Skeletal muscle cell (primary cell): ENCODE data around the gene CA10.

Source experiments
- DNase-seq: peaks from one replicate; pipeline ENCODE4 v3.0.0-alpha.2; 2010; ENCODE audit warnings: low read depth
- H3K4me3 ChIP-seq: 2 replicates; pipeline ENCODE4 v1.5.1; 2011; ENCODE audit warnings: low read depth, mild to moderate bottlenecking, control low read depth, low read length, moderate library complexity

Gene CA10

GRCh38 chr17:51840688-51841087 is 317.8 kb downstream of the CA10 start:
- H3K4me3 ChIP-seq: no peak overlapping the region
- DNase-seq: no peak

- no peak for DNase-seq
- H3K4me3 ChIP-seq: no peak overlapping the region
Observed at GRCh38 chr17:51833620-51834019, 324.9 kb downstream of the CA10 start.

- DNase-seq: no peak
- H3K4me3 ChIP-seq: no peak overlapping the region
Observed at GRCh38 chr17:51833045-51833444, 325.5 kb downstream of the CA10 start.

- DNase-seq: no peak
- H3K4me3 ChIP-seq: no peak overlapping the region
Observed at GRCh38 chr17:51830886-51831285, 327.6 kb downstream of the CA10 start.

DNA sequence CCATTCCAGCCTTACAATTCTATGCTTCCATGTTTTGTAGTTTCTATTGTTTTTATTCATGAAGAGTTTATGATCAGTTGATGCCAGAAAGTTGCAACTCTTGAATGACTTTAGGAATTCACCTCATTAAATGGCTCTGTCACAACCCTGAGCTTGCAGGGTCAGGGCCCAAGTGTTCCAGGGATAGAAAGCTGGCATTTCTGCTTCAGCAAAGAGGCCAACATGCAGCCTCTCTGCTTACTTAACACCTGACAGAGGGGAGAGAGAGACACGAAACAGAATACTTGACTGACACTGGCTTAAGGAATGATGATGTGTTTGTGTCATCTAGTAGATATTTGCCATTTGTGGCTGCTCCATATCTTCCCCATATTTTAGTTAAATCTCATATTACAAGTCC is 328.1 kb downstream of the CA10 start:
- no peak overlapping the region for H3K4me3 ChIP-seq
- no peak for DNase-seq

GRCh38 chr17:51828901-51829300 is 329.6 kb downstream of the CA10 start:
- DNase-seq: no peak
- H3K4me3 ChIP-seq: no peak overlapping the region

- DNase-seq: no peak
Observed at GRCh38 chr17:51827140-51827539, 331.4 kb downstream of the CA10 start.

GRCh38 chr17:51820766-51821165 is 337.7 kb downstream of the CA10 start:
- no peak for DNase-seq
- no peak overlapping the region for H3K4me3 ChIP-seq

More at GRCh38 chr17:51827140-51827539, 331.4 kb downstream of the CA10 start:
- H3K4me3 ChIP-seq: no peak overlapping the region

- H3K4me3 ChIP-seq: no peak overlapping the region
- no peak for DNase-seq
Observed at GRCh38 chr17:51820252-51820651, 338.3 kb downstream of the CA10 start.

DNA sequence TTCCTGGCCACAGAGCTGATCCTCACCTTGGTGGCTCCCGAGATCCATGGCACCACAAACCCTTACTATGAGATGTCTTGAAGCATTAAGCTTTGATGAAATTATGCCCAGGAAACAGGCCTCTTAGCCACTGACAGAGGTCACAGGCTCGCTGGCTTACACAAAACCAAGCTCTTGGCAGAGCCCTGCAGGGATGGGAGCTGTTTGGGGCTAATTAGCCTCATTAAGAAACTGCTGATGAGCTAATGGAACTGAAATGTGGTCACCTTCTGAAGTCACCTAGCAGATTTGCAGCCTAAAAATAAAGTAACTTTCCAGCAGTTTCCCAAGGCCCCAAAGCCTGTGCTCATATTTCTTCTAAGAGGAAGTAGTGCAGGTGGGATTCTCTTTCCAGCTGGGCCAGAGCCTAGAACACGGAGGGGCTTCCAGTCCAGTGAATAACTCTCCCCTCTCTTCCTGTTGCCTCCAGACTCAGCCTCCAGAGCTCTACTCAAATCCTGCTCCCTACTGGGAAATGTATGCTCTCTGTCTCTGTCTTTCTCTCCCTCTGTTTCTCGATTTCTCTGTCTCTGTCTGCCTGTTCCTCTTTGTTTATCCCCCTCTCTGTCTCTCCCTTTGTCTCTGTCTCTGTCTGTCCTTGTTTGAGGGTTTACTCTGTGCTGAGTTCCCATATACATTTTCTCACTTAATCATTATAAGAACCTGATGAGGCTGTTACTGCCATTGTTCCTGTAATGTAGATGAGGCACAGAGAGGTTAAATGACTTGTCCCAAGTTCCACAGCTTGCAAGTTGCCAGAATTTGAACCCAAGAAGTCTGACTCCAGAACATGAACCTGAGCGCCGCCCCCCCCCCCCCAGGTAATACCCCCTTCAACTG is 338.9 kb downstream of the CA10 start:
- no peak for DNase-seq
- no peak overlapping the region for H3K4me3 ChIP-seq

GRCh38 chr17:51818777-51819176 is 339.7 kb downstream of the CA10 start:
- no peak for DNase-seq
- no peak overlapping the region for H3K4me3 ChIP-seq

GRCh38 chr17:51817955-51818354 is 340.6 kb downstream of the CA10 start:
- DNase-seq: no peak
- no peak overlapping the region for H3K4me3 ChIP-seq

DNA sequence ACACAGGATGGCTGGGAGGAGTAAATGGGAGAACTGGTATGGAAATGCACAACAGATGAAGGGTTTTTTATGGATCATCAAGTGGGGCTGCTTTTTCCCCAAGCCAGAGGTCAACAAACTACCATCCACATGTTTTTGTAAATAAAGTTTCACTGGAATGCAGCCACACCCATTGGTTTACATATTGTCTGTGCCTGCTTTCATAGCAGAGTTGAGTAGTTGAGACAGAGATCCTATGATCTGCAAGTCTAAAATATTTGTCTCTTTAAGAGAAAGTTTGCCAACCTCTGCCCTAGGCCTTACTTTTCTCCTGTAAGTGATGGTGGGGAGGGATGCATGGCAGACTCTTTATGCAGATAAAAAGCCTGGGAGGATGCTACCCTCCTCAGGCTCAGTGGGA is 341.4 kb downstream of the CA10 start:
- no peak overlapping the region for H3K4me3 ChIP-seq
- DNase-seq: no peak

- no peak overlapping the region for H3K4me3 ChIP-seq
- no peak for DNase-seq
Observed at GRCh38 chr17:51815097-51815496, 343.4 kb downstream of the CA10 start.

DNA sequence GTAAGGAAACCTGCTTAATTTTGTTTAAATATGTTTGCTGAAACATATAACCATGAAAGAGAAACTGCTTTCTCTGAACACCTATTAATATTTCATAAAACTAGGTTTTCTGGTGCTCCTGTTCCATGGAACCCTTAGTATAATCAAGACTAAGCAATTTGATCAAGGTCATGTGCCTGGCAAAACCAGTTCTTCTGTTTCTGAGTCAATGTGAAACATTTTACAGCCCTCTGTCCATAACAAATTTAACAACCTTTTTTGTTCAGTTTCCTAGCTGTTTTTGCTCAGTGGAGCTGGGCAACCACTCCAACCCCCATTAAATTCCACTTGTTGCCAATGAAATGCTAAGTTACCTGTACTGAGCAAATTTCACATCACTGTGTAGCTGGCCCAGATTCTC is 344.0 kb downstream of the CA10 start:
- no peak for DNase-seq
- H3K4me3 ChIP-seq: no peak overlapping the region

DNA sequence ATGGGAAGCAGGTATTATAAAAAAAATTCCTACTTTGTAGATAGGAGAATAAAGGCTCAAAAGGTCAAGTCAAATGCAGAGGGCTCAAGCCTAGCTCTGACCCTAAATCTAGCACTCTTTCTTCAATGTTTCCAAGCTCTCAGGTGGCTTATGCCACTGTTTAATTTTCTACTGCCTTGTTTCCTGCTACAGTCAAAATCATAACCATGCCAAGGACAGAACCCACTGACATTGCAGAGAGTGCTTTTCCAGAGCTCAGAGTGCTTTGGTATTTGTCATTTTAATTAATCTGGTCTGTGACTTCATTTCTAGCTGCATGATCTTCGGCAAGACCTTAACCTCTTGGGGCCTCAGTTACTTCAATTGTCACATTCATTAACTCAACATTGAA is 344.7 kb downstream of the CA10 start:
- H3K4me3 ChIP-seq: no peak overlapping the region
- DNase-seq: no peak

GRCh38 chr17:51813140-51813783 is 345.3 kb downstream of the CA10 start:
- no peak for DNase-seq
- no peak overlapping the region for H3K4me3 ChIP-seq

DNA sequence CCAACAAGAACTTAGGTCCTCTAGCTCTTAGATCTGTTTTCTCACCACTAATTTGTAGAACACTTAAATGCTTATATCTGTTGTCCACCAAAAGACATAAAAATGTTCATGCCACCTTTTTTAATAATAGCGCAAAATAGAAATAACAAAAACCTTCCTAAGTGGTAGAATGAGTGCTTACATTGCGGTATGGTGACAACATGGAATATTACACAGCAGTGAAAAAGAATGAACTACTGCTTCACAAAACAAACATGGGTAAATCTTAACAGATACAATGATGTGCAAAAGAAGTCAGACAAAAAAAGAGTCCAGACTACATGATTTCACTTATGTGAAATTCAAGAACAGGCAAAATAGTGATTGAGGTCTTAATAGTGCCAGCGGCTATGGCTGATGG is 351.1 kb downstream of the CA10 start:
- no peak overlapping the region for H3K4me3 ChIP-seq
- no peak for DNase-seq

- no peak overlapping the region for H3K4me3 ChIP-seq
- DNase-seq: no peak
Observed at GRCh38 chr17:51805765-51806164, 352.7 kb downstream of the CA10 start.

DNA sequence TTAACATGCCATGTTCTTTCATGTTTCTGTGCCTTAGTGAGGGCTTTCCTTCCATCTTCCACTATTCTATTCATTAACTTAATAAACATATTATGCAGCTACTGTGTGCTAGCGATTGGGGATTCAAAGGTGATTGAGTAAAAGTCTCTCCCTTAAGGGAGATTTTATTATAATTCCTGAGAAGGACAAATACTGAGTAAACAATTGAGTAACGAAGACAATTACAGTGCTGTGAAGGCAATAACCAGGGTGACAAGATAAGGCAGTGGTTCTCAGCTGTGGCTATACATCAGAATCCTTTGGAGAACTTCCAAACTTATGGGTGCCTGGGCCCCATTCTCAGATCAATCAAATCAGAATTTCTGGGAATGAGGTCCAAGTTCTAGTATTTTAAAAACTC is 353.3 kb downstream of the CA10 start:
- DNase-seq: no peak
- no peak overlapping the region for H3K4me3 ChIP-seq

GRCh38 chr17:51803161-51803560 is 355.4 kb downstream of the CA10 start:
- DNase-seq: no peak
- H3K4me3 ChIP-seq: no peak overlapping the region
